DLD1 (cell line): ENCODE results near the gene MACO1.
"Not testable (repeated sequence)": the region's sequence is repeated elsewhere in the genome, so short reads cannot be mapped to it uniquely, and the experiment has no call there.

Experiments used
- in situ Hi-C: cut with HindIII; loops from 2 replicates; pipeline ENCODE4 v1.10.0; 2017; ENCODE audit warnings: low sequenced_read_pairs

The MACO1 gene

DNA sequence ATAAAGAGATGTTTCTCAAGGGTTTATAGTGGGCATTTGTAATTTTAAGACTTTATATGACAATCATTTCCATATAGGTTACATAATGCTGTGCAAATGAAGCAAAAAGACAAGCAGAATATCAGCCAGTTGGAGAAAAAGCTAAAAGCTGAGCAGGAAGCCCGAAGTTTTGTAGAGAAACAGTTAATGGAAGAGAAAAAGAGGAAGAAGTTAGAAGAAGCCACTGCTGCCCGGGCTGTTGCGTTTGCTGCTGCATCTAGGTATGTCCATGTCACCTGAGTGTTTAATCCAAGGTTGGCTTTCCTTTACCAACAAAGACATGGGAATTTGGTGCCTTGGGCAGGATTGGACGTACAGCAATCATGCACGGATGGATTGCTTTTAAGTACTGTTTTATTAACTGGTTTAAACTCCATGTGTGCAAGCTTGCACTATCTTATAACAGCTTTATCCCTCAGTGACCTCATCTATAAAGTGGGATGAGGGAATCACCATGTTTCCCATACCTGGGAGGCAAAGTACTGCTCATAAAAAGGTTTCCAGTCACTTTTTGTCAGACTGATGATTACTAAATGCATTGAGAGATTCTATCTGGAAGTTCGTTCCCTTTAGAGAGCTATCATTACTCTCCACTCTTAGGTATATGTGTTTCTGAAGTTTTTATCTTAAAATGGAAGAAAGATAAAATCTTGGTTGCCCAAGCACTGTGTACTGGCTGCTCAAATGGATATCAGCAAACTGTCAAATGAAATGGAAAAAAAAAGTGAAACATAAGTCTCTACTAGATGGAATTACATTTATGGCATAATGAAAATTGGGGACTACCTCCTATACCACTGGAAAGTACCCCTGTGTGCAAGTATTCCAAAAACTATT is 55.1 kb downstream of the MACO1 start:
- in situ Hi-C loops = loop anchor here (25.0 kb wide), 1 partner anchor 302 kb away; no protein-coding TSS in a partner anchor

- in situ Hi-C loops = loop anchor here (25.0 kb wide), 1 partner anchor 301 kb away; no protein-coding TSS in a partner anchor
These were observed 55.9 kb downstream of the MACO1 start for GRCh38 chr1:25486602-25487001.

- in situ Hi-C loops = loop anchor here (25.0 kb wide), 1 partner anchor 300 kb away; no protein-coding TSS in a partner anchor
These were observed 56.9 kb downstream of the MACO1 start for GRCh38 chr1:25487628-25488027.

- in situ Hi-C loops = loop anchor here (25.0 kb wide), 1 partner anchor 295 kb away; no protein-coding TSS in a partner anchor
These were observed 61.6 kb downstream of the MACO1 start for GRCh38 chr1:25492323-25492722.

GRCh38 chr1:25494952-25495351 is 64.3 kb downstream of the MACO1 start:
- in situ Hi-C loops = loop anchor here (25.0 kb wide), 1 partner anchor 292 kb away; no protein-coding TSS in a partner anchor

- in situ Hi-C loops = no loop called here
These were observed 70.0 kb downstream of the MACO1 start for GRCh38 chr1:25500694-25501093.

GRCh38 chr1:25501235-25502058 is 70.8 kb downstream of the MACO1 start:
- in situ Hi-C loops = no loop called here

GRCh38 chr1:25502957-25503356 is 72.3 kb downstream of the MACO1 start:
- in situ Hi-C loops = no loop called here

DNA sequence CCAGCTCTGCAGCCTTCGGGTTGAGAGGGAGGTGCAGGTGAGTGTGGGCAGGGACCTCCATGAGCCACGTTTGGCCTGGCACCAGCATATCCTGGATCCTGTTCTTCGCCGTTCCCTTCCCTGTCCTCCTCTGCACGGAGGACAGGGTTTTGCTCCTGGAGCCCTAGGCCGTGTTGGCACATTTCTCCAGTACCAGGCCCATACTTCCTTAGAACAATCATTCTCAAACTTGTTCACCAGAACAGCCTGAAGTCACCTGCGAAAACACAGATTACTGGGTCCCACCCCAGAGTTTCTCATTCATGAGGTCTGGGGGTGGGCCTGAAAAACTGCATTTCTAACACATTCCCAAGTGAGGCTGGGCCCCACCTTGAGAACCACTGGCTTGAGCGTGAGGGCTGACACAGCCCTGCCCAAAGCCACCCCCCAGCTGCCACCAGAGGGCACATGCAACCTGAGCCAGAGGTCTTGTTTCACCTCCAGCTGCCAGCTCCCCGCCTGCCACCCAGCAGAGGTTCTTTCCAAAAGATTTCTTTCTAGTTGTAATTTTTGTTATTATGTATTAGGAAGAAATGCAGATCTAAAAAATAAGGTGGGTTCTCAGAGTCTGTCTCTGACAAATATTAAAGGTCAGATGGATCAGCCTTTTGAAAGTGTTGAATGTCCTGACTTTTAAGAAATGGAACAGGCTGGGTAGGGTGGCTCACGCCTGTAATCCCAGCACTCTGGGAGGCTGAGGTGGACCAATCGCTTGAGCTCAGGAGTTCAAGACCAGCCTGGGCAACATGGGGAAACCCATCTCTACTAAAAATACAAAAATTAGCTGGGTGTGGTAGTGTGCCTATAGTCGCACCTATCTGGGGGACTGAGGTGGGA is 73.1 kb downstream of the MACO1 start:
- in situ Hi-C loops = no loop called here

GRCh38 chr1:25504706-25505595 is 74.3 kb downstream of the MACO1 start:
- in situ Hi-C loops = no loop called here

- in situ Hi-C loops = no loop called here
These were observed 75.1 kb downstream of the MACO1 start for GRCh38 chr1:25505656-25506385.

DNA sequence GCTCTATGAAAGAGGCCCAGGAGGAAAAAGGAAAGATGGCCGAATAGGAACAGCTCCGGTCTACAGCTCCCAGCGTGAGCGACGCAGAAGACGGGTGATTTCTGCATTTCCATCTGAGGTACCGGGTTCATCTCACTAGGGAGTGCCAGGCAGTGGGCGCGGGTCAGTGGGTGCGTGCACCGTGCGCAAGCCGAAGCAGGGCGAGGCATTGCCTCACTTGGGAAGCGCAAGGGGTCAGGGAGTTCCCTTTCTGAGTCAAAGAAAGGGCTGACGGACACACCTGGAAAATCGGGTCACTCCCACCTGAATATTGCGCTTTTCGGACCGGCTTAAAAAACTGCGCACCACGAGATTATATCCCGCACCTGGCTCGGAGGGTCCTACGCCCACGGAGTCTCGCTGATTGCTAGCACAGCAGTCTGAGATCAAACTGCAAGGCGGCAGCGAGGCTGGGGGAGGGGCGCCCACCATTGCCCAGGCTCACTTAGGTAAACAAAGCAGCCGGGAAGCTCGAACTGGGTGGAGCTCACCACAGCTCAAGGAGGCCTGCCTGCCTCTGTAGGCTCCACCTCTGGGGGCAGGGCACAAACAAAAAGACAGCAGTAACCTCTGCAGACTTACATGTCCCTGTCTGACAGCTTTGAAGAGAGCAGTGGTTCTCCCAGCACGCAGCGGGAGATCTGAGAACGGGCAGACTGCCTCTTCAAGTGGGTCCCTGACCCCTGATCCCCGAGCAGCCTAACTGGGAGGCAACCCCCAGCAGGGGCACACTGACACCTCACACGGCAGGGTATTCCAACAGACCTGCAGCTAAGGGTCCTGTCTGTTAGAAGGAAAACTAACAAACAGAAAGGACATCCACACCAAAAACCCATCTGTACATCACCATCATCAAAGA is 76.1 kb downstream of the MACO1 start:
- in situ Hi-C loops = not testable (repeated sequence)

DNA sequence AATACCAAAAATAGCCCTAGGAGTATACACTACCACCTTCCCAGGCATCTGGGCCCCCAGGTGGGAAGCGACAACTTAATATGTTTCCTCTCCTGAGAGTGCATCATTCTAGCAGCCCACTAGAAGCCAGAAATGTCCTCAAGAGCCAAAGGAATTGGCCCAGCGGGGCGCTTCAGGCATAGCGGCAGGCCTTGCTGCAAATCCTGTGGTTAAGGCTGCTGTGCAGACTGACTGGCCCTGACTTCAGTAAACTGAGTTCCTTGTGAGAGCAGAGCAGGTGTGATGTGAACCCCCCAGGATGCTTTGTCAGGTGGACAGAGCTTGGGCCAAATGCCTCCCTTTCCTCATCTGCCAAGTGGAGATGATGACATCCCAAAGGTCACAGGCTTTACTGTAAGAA is 83.0 kb downstream of the MACO1 start:
- in situ Hi-C loops = no loop called here

- in situ Hi-C loops = no loop called here
These were observed 84.3 kb downstream of the MACO1 start for GRCh38 chr1:25515033-25515432.

DNA sequence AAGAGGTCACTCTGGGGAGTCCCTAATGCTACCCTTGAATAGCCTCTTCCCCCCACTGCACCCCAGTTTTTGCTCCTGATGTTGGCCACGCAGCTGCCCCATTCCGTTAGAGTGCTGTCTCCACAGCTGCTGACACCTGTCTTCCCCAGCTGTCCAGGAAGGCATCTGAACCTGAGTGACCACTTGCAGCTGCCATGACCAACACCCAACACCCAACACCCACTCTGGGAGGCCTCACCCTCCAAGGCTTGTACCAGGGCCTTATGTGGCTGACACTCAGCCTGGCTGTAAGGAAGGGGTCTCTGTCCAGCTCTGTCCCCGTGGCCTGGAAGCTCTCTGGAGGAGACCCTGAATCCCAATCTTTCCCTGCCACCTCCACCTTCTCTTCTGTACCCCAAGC is 86.0 kb downstream of the MACO1 start:
- in situ Hi-C loops = no loop called here

GRCh38 chr1:25517476-25518394 is 87.0 kb downstream of the MACO1 start:
- in situ Hi-C loops = no loop called here

DNA sequence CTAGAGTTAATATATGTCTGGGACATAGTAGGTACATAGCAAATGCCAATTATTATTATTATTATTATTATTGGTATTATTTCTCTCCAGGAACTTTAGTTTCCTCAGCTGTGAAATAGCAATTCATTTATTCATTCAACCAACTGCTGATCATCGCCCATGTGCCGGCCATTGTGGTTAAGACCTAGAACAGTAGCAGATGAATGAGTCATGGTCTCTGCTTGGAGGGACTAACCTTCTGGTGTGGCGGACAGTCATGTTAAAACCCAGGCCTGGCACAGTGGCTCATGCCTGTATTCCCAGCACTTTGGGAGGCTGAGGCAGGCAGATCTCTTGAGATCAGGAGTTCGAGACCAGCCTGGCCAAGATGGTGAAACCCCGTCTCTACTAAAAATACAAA is 88.9 kb downstream of the MACO1 start:
- in situ Hi-C loops = no loop called here
